OCI-LY3 (cell line): ENCODE data around the gene BATF.

Source experiments
- CTCF ChIP-seq: fragments of 200-600, 300-600 bp; sonication (generic); IDR thresholded peaks from 2 replicates; pipeline ENCODE4 v1.5.1; 2014; ENCODE audit warnings: antibody characterized with exemption, low read length, low read depth
- EZH2phosphoT487 ChIP-seq: fragments of 200-600 bp; shearing (Covaris generic); IDR thresholded peaks from 2 replicates; pipeline ENCODE4 v1.6.1; 2018; ENCODE audit warnings: antibody characterized with exemption, mixed run types, low read depth

- TF ChIP-seq CTCF: no peak
- TF ChIP-seq EZH2phosphoT487: no peak
Measured at GRCh38 chr14:75476274-75476995, 45.8 kb upstream of the BATF start.
